Panc1 (cell line): ENCODE measurements around the gene SCARB2. TPM values are rescaled to one million over a fixed set of nuclear protein-coding genes. Genes with fewer than 3 reads are reported as not detected.

Experiments used
- ATAC-seq: fragments of 200-7000 bp; cut with Tn5 transposase; 2 replicates; pipeline ENCODE4 v1.9.1; 2020; ENCODE audit warnings: mild to moderate bottlenecking, moderate library complexity
- Bru-seq: library from RNA; stranded (reverse); fragments of 400-500 nt; gene quantifications from one replicate; lab custom pipeline; 2021; lab: Mats Ljungman, UMichigan
- BruChase-seq, 2 experiments: library from RNA; stranded (reverse); fragments of 400-500 nt; gene quantifications; one replicate each; lab custom pipeline; 2021; lab: Mats Ljungman, UMichigan
- BruUV-seq: library from RNA; stranded (reverse); fragments of 400-500 nt; replicated peaks from 2 replicates; lab custom pipeline; 2021; lab: Mats Ljungman, UMichigan
- CTCF ChIA-PET: fragments of 300-600 bp; sonication (Branson Sonifier 250); formaldehyde crosslinking; loops from one replicate; lab custom pipeline; 2022; ENCODE audit warnings: antibody characterized with exemption; lab: Charles Lee
- POLR2A ChIA-PET: fragments of 300-600 bp; sonication (Branson Sonifier 250); formaldehyde crosslinking; loops from one replicate; lab custom pipeline; 2022; ENCODE audit warnings: antibody characterized with exemption; lab: Charles Lee
- DNase-seq: peaks from one replicate; pipeline ENCODE4 v3.0.0-alpha.2; 2010; ENCODE audit warnings: low read depth, low spot score
- H3K27ac ChIP-seq: 2 replicates; pipeline ENCODE4 v1.5.1; 2011; ENCODE audit warnings: mild to moderate bottlenecking, low read length, inconsistent platforms
- H3K27me3 ChIP-seq: fragments of 200-500 bp; sonication (Bioruptor generic); 2 replicates; pipeline ENCODE4 v1.6.0; 2014; ENCODE audit warnings: low read length, inconsistent platforms; ENCODE audit not compliant: control insufficient read depth, insufficient read depth
- H3K36me3 ChIP-seq: fragments of 200-500 bp; sonication (Bioruptor generic); 2 replicates; pipeline ENCODE4 v1.5.1; 2014; ENCODE audit warnings: inconsistent platforms, mild to moderate bottlenecking, low read length, moderate library complexity; ENCODE audit not compliant: control insufficient read depth, insufficient read depth
- H3K4me1 ChIP-seq: 2 replicates; pipeline ENCODE4 v1.5.1; 2011; ENCODE audit warnings: inconsistent platforms, mild to moderate bottlenecking, low read length, moderate library complexity; ENCODE audit not compliant: control insufficient read depth, insufficient read depth
- H3K4me3 ChIP-seq, 2 experiments: 2 replicates each; pipeline ENCODE4 v1.5.1; 2011 to 2012; ENCODE audit warnings: low read depth in 2 of 2, low read length in 2 of 2, mild to moderate bottlenecking in 2 of 2, inconsistent platforms in 1 of 2, moderate library complexity in 1 of 2
- H3K9me3 ChIP-seq: fragments of 200-500 bp; sonication (Bioruptor generic); 2 replicates; pipeline ENCODE4 v1.5.1; 2014; ENCODE audit warnings: low read depth, mild to moderate bottlenecking, inconsistent platforms, low read length, moderate library complexity; ENCODE audit not compliant: control insufficient read depth, insufficient read depth
- CTCF ChIP-seq: fragments of 450-650 bp; IDR thresholded peaks from 2 replicates; pipeline ENCODE4 v1.5.1; 2017; ENCODE audit warnings: mild to moderate bottlenecking
- POLR2AphosphoS5 ChIP-seq: IDR thresholded peaks from 2 replicates; pipeline ENCODE4 v1.6.1; 2012; ENCODE audit warnings: mild to moderate bottlenecking, low read depth, low read length, moderate library complexity
- REST ChIP-seq, 2 experiments: IDR thresholded peaks; 2 replicates each; pipeline ENCODE4 v1.6.1; 2011 to 2012; ENCODE audit warnings: low read depth in 2 of 2, control low read depth in 1 of 2, low read length in 1 of 2, mild to moderate bottlenecking in 1 of 2, moderate library complexity in 1 of 2; ENCODE audit not compliant: insufficient read depth in 1 of 2
- SIN3A ChIP-seq: IDR thresholded peaks from 2 replicates; pipeline ENCODE4 v1.6.1; 2012; ENCODE audit warnings: low read depth, mild to moderate bottlenecking, low read length, moderate library complexity, borderline replicate concordance; ENCODE audit not compliant: insufficient read depth
- TCF7L2 ChIP-seq: IDR thresholded peaks from 2 replicates; pipeline ENCODE4 v1.6.1; 2011; ENCODE audit warnings: mild to moderate bottlenecking, low read depth, low read length, inconsistent platforms
- in situ Hi-C: cut with HindIII; loops from 2 replicates; pipeline ENCODE4 v1.10.0; 2016; ENCODE audit warnings: low sequenced_read_pairs, low pct_unique_long_range_greater_than_20kb
- intact Hi-C: fragments of 100-400 bp; cut with micrococcal nuclease; formaldehyde crosslinking; loops from one replicate; pipeline ENCODE4 v1.10.0; 2022; ENCODE audit not compliant: unreplicated experiment
- long read RNA-seq: library from polyadenylated mRNA; unstranded; transcript quantifications from one replicate; pipeline ENCODE4 v2.0.0, GENCODE V29; 2021; ENCODE audit not compliant: unreplicated experiment
- polyA plus RNA-seq: library from polyadenylated mRNA; unstranded; fragments of >200 nt; gene quantifications from one replicate; pipeline ENCODE4 v1.2.1, GENCODE V29; 2012; ENCODE audit warnings: missing spikeins; ENCODE audit not compliant: insufficient read length
- total RNA-seq: library from RNA; stranded (reverse); gene quantifications from one replicate; pipeline ENCODE4 v1.2.1, GENCODE V29; 2021; ENCODE audit not compliant: unreplicated experiment

The SCARB2 gene
- total RNA-seq = 59.4 TPM
- 34.8 TPM for polyA plus RNA-seq
- percentile 72 among the genes with signal in this experiment for Bru-seq, nascent RNA
- percentile 69 among the genes with signal in this experiment for BruChase-seq, experiment 1, labeled RNA remaining after a 2-hour chase
- BruChase-seq, experiment 2, labeled RNA remaining after a 6-hour chase = percentile 82 among the genes with signal in this experiment
- long read RNA-seq, full-length matches to known transcripts = 62 of 83 reads
- long read RNA-seq, partial matches to known transcripts = 11 of 83 reads
- long read RNA-seq, other reads (novel, unspliced or antisense) = 10 of 83 reads

GRCh38 chr4:76213415-76214176 is at the start of gene SCARB2:
SCARB2 (minus strand) TSS chr4:76213824; CDS start chr4:76213543, 281 bp downstream.
- peak within 1 kb of the TSS; percentile 63 to 86 for H3K4me3 ChIP-seq
- in situ Hi-C loops (no loop called here), intact Hi-C loops (no loop called here)
- peak within 1 kb of the TSS; percentile 90 for H3K27ac ChIP-seq
- ATAC-seq = peak; percentile 97
- H3K4me1 ChIP-seq = peaks cover 29% of the 10 kb centered on the region
- DNase-seq = no peak
- ChIA-PET POLR2A (no interaction called here), CTCF (no interaction called here)
- no TSS peak for BruUV-seq
- peak; percentile 65 for TF ChIP-seq POLR2AphosphoS5
- TF ChIP-seq SIN3A = no peak; the same call in 1 of the 2 replicates
- no peaks in the 10 kb centered on the region for H3K36me3 ChIP-seq
- no peaks in the 10 kb centered on the region for H3K9me3 ChIP-seq
- no peaks in the 10 kb centered on the region for H3K27me3 ChIP-seq

DNA sequence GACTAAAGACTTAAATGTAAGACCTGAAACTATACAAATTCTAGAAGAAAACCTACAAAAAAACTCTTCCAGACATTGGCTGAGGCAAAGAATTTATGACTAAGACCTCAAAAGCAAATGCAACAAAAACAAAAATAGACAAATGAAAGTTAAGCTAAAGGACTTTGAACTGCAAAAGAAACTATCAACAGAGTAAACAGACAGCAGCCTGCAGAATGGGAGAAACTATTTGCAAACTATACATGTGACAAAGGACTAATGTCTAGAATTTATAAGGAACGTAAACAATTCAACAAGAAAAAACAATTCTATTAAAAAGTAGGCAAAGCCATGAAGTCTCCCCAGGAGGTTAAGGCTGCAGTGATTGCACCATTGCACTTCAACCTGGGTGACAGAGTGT is 46.9 kb upstream of the SCARB2 start:
- Histone ChIP-seq H3K27me3 (no peaks in the 10 kb centered on the region; the same call in 1 of the 2 replicates), H3K36me3 (no peaks in the 10 kb centered on the region), H3K4me3 (no peak overlapping the region), H3K27ac (no peak overlapping the region), H3K9me3 (no peaks in the 10 kb centered on the region), H3K4me1 (no peaks in the 10 kb centered on the region)
- POLR2A ChIA-PET = no interaction called here
- DNase-seq (no peak), ATAC-seq (no peak)
- BruUV-seq = no TSS peak
- in situ Hi-C loops (no loop called here), intact Hi-C loops (no loop called here)
- no peak for TF ChIP-seq CTCF
- TF ChIP-seq POLR2AphosphoS5 = no peak
- no peak for TF ChIP-seq TCF7L2
- no peak for TF ChIP-seq SIN3A
- no peak for TF ChIP-seq REST (IDR thresholded peaks at IDR 0.05; ENCODE audit: insufficient read depth in 1 of 2, low read depth in 2 of 2, low read length in 1 of 2)
- CTCF ChIA-PET = no interaction called here
